K562 (cell line): Measurements from ENCODE around the gene RACK1. TPM values are rescaled to one million over a fixed set of nuclear protein-coding genes. Genes with fewer than 3 reads are reported as not detected.

Experiments used
- CBX5 ChIP-seq: IDR thresholded peaks from 2 replicates; pipeline ENCODE4 v1.6.1; 2014; ENCODE audit warnings: low read depth, borderline replicate concordance
- HDAC6 ChIP-seq: IDR thresholded peaks from 2 replicates; pipeline ENCODE4 v1.6.1; 2012; ENCODE audit warnings: low read depth, mild to moderate bottlenecking, control low read depth, inconsistent platforms, low read length, moderate library complexity
- HLTF ChIP-seq: fragments of 450-650 bp; IDR thresholded peaks from 2 replicates; pipeline ENCODE4 v1.6.1; 2016
- KLF6 ChIP-seq: fragments of 250-450 bp; sonication (Bioruptor Pico); IDR thresholded peaks from 2 replicates; pipeline ENCODE4 v1.4.0; 2020; ENCODE audit warnings: mild to moderate bottlenecking, moderate library complexity, borderline replicate concordance
- MIER1 ChIP-seq: fragments of 450-650 bp; IDR thresholded peaks from 2 replicates; pipeline ENCODE4 v1.6.1; 2016; ENCODE audit warnings: antibody characterized with exemption, mild to moderate bottlenecking, low read depth
- NBN ChIP-seq: fragments of 450-650 bp; IDR thresholded peaks from 2 replicates; pipeline ENCODE4 v1.6.1; 2016; ENCODE audit warnings: low read depth, mild to moderate bottlenecking
- NCOA4 ChIP-seq: fragments of 450-650 bp; IDR thresholded peaks from 2 replicates; pipeline ENCODE4 v1.6.1; 2018; ENCODE audit warnings: mild to moderate bottlenecking; ENCODE audit not compliant: partially characterized antibody
- POLR3A ChIP-seq: IDR thresholded peaks from 2 replicates; pipeline ENCODE4 v1.6.1; 2011; ENCODE audit warnings: borderline replicate concordance, mild to moderate bottlenecking, moderate library complexity; ENCODE audit not compliant: insufficient read length, insufficient read depth; ENCODE audit errors: extremely low read depth
- SAFB ChIP-seq: fragments of 200-400 bp; formaldehyde crosslinking; IDR thresholded peaks from 2 replicates; pipeline ENCODE4 v1.6.1; 2017; ENCODE audit warnings: low read depth, low read length, borderline replicate concordance
- SMAD3 ChIP-seq: fragments of 450-650 bp; formaldehyde crosslinking; conservative IDR thresholded peaks from 2 replicates; pipeline ENCODE4 v1.4.0; 2020; ENCODE audit warnings: mild to moderate bottlenecking
- ZKSCAN8 ChIP-seq: fragments of 200-800 bp; sonication (Bioruptor generic); IDR thresholded peaks from 2 replicates; pipeline ENCODE4 v1.6.1; 2016; ENCODE audit warnings: missing genetic modification characterization, missing compliant biosample characterization
- ZNF12 ChIP-seq: sonication (generic); formaldehyde crosslinking; IDR thresholded peaks from 2 replicates; pipeline ENCODE4 v1.4.0; 2020; ENCODE audit warnings: mild to moderate bottlenecking, missing genetic modification reagents
- ZNF212 ChIP-seq: fragments of 450-650 bp; formaldehyde crosslinking; IDR thresholded peaks from 2 replicates; pipeline ENCODE4 v1.4.0; 2020; ENCODE audit warnings: mild to moderate bottlenecking
- ZNF263 ChIP-seq: sonication (generic); formaldehyde crosslinking; IDR thresholded peaks from 2 replicates; pipeline ENCODE4 v1.8.0; 2022; ENCODE audit warnings: mild to moderate bottlenecking, missing genetic modification reagents, borderline replicate concordance
- ZNF644 ChIP-seq: fragments of 200-800 bp; sonication (Bioruptor generic); IDR thresholded peaks from 2 replicates; pipeline ENCODE4 v1.6.1; 2016; ENCODE audit warnings: low read depth, missing genetic modification characterization, missing compliant biosample characterization
- ZNF79 ChIP-seq: fragments of 250-450 bp; sonication (Bioruptor Pico); IDR thresholded peaks from 2 replicates; pipeline ENCODE4 v1.4.0; 2020; ENCODE audit warnings: low read depth, mild to moderate bottlenecking, moderate library complexity
- polyA plus RNA-seq, 8 experiments: library from polyadenylated mRNA; depleted of rRNA in 4 of 8; stranded (reverse) in 5 of 8; unstranded in 3 of 8; fragments of >200 nt; fragmentation: Nextera tagmentation in 2 of 8; fragmentation: Illumina TruSeq in 1 of 8; extraction: Ambion mirVana in 2 of 8; extraction: Trizol in 1 of 8; gene quantifications; 2 replicates each; pipeline versions ENCODE4 v1.2.1 to v1.2.3, GENCODE V29; 2011 to 2014; ENCODE audit warnings: inconsistent platforms in 1 of 8, missing spikeins in 1 of 8
- total RNA-seq, 7 experiments: library from RNA; depleted of rRNA in 6 of 7; stranded (reverse); fragments of >200 nt in 6 of 7; fragmentation: Illumina TruSeq in 2 of 7; extraction: Trizol in 2 of 7; gene quantifications; 2 replicates each; pipeline versions ENCODE4 v1.2.1 to v1.2.3, GENCODE V29; 2011 to 2021; ENCODE audit warnings: low replicate concordance in 1 of 7
- TF ChIP-seq, protein P1 (sequence below): fragments of 150-350 bp; conservative IDR thresholded peaks from 2 replicates; pipeline ENCODE4 v1.6.1; 2014; ENCODE audit warnings: low read length
- TF ChIP-seq, protein P2 (sequence below): fragments of 450-650 bp; conservative IDR thresholded peaks from 2 replicates; pipeline ENCODE4 v1.6.1; 2016; ENCODE audit warnings: missing genetic modification characterization, low read depth, mild to moderate bottlenecking, control low read depth, missing compliant biosample characterization
- TF ChIP-seq, protein P3 (sequence below): fragments of 450-650 bp; IDR thresholded peaks from one replicate; pipeline ENCODE4 v1.6.1; 2018; ENCODE audit warnings: mild to moderate bottlenecking, moderate library complexity; ENCODE audit not compliant: partially characterized antibody
- TF ChIP-seq, protein P4 (sequence below): sonication (generic); formaldehyde crosslinking; IDR thresholded peaks from 2 replicates; pipeline ENCODE4 v1.8.0; 2022; ENCODE audit warnings: mild to moderate bottlenecking, missing genetic modification reagents

Gene RACK1
- total and polyA plus RNA-seq, 9 of the 15 experiments (the other 6 are each of a cell fraction or from before 2014, with no cell fraction given), result 2,303 to 5,311 (median 3,833) TPM

DNA sequence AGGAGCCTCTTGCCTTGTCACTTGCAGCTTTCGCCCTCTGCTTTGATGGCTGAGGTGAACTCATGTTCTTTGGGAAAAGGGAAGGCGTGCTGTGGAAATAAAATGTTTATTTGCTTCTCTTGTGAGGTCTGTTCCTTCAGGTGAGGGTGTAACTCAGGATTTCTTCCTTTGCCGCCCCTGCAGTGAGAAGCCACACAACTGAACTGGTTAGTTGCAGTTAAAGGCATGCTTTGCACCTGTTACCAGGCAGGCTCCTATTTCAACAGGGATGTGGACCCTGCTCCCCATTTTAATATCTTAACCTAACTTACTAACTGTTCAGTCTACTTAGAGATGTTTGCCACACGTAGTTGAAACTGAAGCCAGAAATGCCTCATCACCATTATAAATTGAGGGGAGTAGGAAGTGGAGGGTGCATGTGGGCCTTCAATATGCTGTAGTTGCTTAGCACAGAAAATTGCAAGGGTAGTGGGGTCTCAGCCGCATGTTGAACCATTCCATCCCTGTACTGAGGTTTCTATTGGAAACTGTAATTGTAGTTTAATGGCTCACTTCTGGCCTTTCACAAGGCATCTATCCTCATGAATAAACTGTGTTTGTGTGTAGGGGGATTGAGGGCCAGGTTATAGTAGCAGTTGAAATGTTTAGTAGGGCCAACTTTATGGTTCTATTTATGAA, 7.9 kb downstream of the RACK1 start (continued):
- TF ChIP-seq, protein P1, sequence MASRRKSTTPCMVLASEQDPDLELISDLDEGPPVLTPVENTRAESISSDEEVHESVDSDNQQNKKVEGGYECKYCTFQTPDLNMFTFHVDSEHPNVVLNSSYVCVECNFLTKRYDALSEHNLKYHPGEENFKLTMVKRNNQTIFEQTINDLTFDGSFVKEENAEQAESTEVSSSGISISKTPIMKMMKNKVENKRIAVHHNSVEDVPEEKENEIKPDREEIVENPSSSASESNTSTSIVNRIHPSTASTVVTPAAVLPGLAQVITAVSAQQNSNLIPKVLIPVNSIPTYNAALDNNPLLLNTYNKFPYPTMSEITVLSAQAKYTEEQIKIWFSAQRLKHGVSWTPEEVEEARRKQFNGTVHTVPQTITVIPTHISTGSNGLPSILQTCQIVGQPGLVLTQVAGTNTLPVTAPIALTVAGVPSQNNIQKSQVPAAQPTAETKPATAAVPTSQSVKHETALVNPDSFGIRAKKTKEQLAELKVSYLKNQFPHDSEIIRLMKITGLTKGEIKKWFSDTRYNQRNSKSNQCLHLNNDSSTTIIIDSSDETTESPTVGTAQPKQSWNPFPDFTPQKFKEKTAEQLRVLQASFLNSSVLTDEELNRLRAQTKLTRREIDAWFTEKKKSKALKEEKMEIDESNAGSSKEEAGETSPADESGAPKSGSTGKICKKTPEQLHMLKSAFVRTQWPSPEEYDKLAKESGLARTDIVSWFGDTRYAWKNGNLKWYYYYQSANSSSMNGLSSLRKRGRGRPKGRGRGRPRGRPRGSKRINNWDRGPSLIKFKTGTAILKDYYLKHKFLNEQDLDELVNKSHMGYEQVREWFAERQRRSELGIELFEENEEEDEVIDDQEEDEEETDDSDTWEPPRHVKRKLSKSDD, result no peak
- TF ChIP-seq POLR3A, result no peak
- no peak for TF ChIP-seq CBX5
- no peak for TF ChIP-seq ZNF644 (tag)
- 0 out of 2 replicates have a peak, but pooled peaks have one; percentile 10 for TF ChIP-seq SMAD3 (CRISPR knock-in tag)
- no peak for TF ChIP-seq SAFB
- TF ChIP-seq NBN, result no peak
- TF ChIP-seq, protein P2, sequence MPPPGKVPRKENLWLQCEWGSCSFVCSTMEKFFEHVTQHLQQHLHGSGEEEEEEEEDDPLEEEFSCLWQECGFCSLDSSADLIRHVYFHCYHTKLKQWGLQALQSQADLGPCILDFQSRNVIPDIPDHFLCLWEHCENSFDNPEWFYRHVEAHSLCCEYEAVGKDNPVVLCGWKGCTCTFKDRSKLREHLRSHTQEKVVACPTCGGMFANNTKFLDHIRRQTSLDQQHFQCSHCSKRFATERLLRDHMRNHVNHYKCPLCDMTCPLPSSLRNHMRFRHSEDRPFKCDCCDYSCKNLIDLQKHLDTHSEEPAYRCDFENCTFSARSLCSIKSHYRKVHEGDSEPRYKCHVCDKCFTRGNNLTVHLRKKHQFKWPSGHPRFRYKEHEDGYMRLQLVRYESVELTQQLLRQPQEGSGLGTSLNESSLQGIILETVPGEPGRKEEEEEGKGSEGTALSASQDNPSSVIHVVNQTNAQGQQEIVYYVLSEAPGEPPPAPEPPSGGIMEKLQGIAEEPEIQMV, result no peak
- TF ChIP-seq NCOA4, result no peak
- TF ChIP-seq HLTF, result no peak
- TF ChIP-seq ZNF12 (CRISPR knock-in tag), result no peak
- TF ChIP-seq ZNF263, result no peak
- TF ChIP-seq, protein P3, sequence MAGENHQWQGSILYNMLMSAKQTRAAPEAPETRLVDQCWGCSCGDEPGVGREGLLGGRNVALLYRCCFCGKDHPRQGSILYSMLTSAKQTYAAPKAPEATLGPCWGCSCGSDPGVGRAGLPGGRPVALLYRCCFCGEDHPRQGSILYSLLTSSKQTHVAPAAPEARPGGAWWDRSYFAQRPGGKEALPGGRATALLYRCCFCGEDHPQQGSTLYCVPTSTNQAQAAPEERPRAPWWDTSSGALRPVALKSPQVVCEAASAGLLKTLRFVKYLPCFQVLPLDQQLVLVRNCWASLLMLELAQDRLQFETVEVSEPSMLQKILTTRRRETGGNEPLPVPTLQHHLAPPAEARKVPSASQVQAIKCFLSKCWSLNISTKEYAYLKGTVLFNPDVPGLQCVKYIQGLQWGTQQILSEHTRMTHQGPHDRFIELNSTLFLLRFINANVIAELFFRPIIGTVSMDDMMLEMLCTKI, result no peak
- TF ChIP-seq ZNF79 (CRISPR knock-in tag), result no peak
- no peak for TF ChIP-seq MIER1
- no peak for TF ChIP-seq ZKSCAN8 (CRISPR knock-in tag)
- TF ChIP-seq, protein P4, sequence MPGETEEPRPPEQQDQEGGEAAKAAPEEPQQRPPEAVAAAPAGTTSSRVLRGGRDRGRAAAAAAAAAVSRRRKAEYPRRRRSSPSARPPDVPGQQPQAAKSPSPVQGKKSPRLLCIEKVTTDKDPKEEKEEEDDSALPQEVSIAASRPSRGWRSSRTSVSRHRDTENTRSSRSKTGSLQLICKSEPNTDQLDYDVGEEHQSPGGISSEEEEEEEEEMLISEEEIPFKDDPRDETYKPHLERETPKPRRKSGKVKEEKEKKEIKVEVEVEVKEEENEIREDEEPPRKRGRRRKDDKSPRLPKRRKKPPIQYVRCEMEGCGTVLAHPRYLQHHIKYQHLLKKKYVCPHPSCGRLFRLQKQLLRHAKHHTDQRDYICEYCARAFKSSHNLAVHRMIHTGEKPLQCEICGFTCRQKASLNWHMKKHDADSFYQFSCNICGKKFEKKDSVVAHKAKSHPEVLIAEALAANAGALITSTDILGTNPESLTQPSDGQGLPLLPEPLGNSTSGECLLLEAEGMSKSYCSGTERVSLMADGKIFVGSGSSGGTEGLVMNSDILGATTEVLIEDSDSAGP (CRISPR knock-in tag), result no peak
- TF ChIP-seq HDAC6, result no peak
- no peak for TF ChIP-seq ZNF212 (CRISPR knock-in tag)
- TF ChIP-seq KLF6, result no peak
